ENCODE results near the gene CYB5R4. TPM values are rescaled to one million over a fixed set of nuclear protein-coding genes. Genes with fewer than 3 reads are reported as not detected.
A peak's percentile ranks its signal among the peaks of the same experiment; 100 is the strongest.

The CYB5R4 gene
- polyA plus RNA-seq, 1 donor from 2014 or later = 18.0 TPM

GRCh38 chr6:83853178-83854000 is 6.1 kb upstream of the CYB5R4 start, which contains the start of gene RIPPLY2:
TSS of gene RIPPLY2 (plus strand) at chr6:83853360. CDS start at chr6:83853417, 57 bp downstream.
- peak within 1 kb of the TSS; percentile 64 for H3K4me2 ChIP-seq (ENCODE audit: low read length)
- H3K79me2 ChIP-seq (replicated peaks; ENCODE audit: insufficient read depth, low read length) = no peaks in the 10 kb centered on the region
- peaks cover 3% of the 10 kb centered on the region for H3F3A ChIP-seq (ENCODE audit: insufficient read depth, low read length, poor library complexity, severe bottlenecking)
- H3K27ac ChIP-seq (ENCODE audit: low read length) = no peak within 1 kb of the TSS
- H4K20me1 ChIP-seq (ENCODE audit: insufficient read depth) = no peaks in the 10 kb centered on the region
- peaks cover 72% of the 10 kb centered on the region for H3K27me3 ChIP-seq (ENCODE audit: insufficient read depth, low read depth, low read length)
- no peaks in the 10 kb centered on the region for H3K9me2 ChIP-seq (ENCODE audit: insufficient read depth, low read length)
- H3K9me3 ChIP-seq (ENCODE audit: low read length) = no peaks in the 10 kb centered on the region
- peak within 1 kb of the TSS; percentile 54 for H3K9ac ChIP-seq (ENCODE audit: low read length)
- no peaks in the 10 kb centered on the region for H3K36me3 ChIP-seq (ENCODE audit: insufficient read depth, low read length)
- H3K4me3 ChIP-seq (ENCODE audit: low read length) = peak within 1 kb of the TSS; percentile 75
- peak within 1 kb of the TSS; percentile 41 for H2AFZ ChIP-seq (ENCODE audit: low read depth, low read length)
- TF ChIP-seq POLR2AphosphoS5 (IDR thresholded peaks at IDR 0.05) = peak; percentile 2
- peak; percentile 30 for TF ChIP-seq RAD21 (conservative IDR thresholded peaks at IDR 0.05)
- TF ChIP-seq TAF1 (IDR thresholded peaks at IDR 0.05; ENCODE audit: low read depth) = no peak
- peak; percentile 60 for TF ChIP-seq MXI1 (conservative IDR thresholded peaks at IDR 0.05; ENCODE audit: poor library complexity, severe bottlenecking)
- TF ChIP-seq SMC3 (conservative IDR thresholded peaks at IDR 0.05; ENCODE audit: poor library complexity) = no peak
- TF ChIP-seq EP300 (conservative IDR thresholded peaks at IDR 0.05; ENCODE audit: poor library complexity, severe bottlenecking) = no peak
- TF ChIP-seq EZH2 (IDR thresholded peaks at IDR 0.05; ENCODE audit: borderline replicate concordance, insufficient read depth, low read length, poor library complexity, severe bottlenecking) = no peak
- no peak for TF ChIP-seq CTCF (IDR thresholded peaks at IDR 0.05; ENCODE audit: poor library complexity, severe bottlenecking)
- TF ChIP-seq, protein P1, sequence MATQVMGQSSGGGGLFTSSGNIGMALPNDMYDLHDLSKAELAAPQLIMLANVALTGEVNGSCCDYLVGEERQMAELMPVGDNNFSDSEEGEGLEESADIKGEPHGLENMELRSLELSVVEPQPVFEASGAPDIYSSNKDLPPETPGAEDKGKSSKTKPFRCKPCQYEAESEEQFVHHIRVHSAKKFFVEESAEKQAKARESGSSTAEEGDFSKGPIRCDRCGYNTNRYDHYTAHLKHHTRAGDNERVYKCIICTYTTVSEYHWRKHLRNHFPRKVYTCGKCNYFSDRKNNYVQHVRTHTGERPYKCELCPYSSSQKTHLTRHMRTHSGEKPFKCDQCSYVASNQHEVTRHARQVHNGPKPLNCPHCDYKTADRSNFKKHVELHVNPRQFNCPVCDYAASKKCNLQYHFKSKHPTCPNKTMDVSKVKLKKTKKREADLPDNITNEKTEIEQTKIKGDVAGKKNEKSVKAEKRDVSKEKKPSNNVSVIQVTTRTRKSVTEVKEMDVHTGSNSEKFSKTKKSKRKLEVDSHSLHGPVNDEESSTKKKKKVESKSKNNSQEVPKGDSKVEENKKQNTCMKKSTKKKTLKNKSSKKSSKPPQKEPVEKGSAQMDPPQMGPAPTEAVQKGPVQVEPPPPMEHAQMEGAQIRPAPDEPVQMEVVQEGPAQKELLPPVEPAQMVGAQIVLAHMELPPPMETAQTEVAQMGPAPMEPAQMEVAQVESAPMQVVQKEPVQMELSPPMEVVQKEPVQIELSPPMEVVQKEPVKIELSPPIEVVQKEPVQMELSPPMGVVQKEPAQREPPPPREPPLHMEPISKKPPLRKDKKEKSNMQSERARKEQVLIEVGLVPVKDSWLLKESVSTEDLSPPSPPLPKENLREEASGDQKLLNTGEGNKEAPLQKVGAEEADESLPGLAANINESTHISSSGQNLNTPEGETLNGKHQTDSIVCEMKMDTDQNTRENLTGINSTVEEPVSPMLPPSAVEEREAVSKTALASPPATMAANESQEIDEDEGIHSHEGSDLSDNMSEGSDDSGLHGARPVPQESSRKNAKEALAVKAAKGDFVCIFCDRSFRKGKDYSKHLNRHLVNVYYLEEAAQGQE (IDR thresholded peaks at IDR 0.05; ENCODE audit: borderline replicate concordance) = no peak

DNA sequence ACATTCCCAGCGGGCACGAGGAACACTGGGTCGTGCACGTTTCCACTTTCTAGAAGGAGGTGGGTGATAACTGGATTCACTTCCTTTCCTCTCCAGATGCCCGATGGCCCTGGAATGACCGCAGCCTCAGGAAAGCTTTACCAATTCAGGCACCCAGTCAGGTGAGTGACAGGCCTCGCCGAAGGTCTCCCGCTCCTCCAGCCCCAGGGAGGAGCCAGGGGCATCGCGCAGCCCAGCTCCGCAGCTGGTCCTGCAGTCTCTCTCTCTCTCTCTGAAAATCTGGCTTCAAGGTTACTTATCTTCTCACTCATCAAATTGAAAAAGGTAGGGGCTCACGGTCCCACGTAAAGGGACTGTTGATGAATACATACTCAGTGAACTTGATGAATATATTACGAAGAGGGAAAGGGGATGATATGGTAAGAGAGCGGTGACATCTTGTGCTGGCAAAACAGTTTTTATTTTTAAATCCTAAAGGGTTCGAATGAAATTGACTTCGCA is 5.4 kb upstream of the CYB5R4 start:
- no peak overlapping the region for H2AFZ ChIP-seq (ENCODE audit: low read depth, low read length)
- TF ChIP-seq CTCF (IDR thresholded peaks at IDR 0.05; ENCODE audit: poor library complexity, severe bottlenecking) (no peak), RAD21 (conservative IDR thresholded peaks at IDR 0.05) (no peak), EP300 (conservative IDR thresholded peaks at IDR 0.05; ENCODE audit: poor library complexity, severe bottlenecking) (no peak), SMC3 (conservative IDR thresholded peaks at IDR 0.05; ENCODE audit: poor library complexity) (no peak), MXI1 (conservative IDR thresholded peaks at IDR 0.05; ENCODE audit: poor library complexity, severe bottlenecking) (no peak), TAF1 (IDR thresholded peaks at IDR 0.05; ENCODE audit: low read depth) (no peak), EZH2 (IDR thresholded peaks at IDR 0.05; ENCODE audit: borderline replicate concordance, insufficient read depth, low read length, poor library complexity, severe bottlenecking) (no peak)
- TF ChIP-seq, protein P1 (IDR thresholded peaks at IDR 0.05; ENCODE audit: borderline replicate concordance) = no peak
- H3K27ac ChIP-seq (ENCODE audit: low read length) = no peak overlapping the region
- H3K9ac ChIP-seq (ENCODE audit: low read length) = peak overlapping the region; percentile 54
- H3K36me3 ChIP-seq (ENCODE audit: insufficient read depth, low read length) = no peaks in the 10 kb centered on the region
- no peaks in the 10 kb centered on the region for H3K9me3 ChIP-seq (ENCODE audit: low read length)
- no peaks in the 10 kb centered on the region for H3K79me2 ChIP-seq (replicated peaks; ENCODE audit: insufficient read depth, low read length)
- peaks cover 75% of the 10 kb centered on the region for H3K27me3 ChIP-seq (ENCODE audit: insufficient read depth, low read depth, low read length)
- peak overlapping the region; percentile 75 for H3K4me3 ChIP-seq (ENCODE audit: low read length)
- no peaks in the 10 kb centered on the region for H4K20me1 ChIP-seq (ENCODE audit: insufficient read depth)
- no peaks in the 10 kb centered on the region for H3K9me2 ChIP-seq (ENCODE audit: insufficient read depth, low read length)
- no peak overlapping the region for H3K4me2 ChIP-seq (ENCODE audit: low read length)
- peaks cover 3% of the 10 kb centered on the region for H3F3A ChIP-seq (ENCODE audit: insufficient read depth, low read length, poor library complexity, severe bottlenecking)
